Stimulated activated CD8-positive, alpha-beta memory T cell treated with anti-CD3 and anti-CD28 coated beads, Interleukin-15, amount 100 ng/mL, for 1 hour (primary cell): ENCODE data around the gene ZBTB6.

Source experiments
- DNase-seq: peaks from one replicate; pipeline ENCODE4 v3.0.0-alpha.2; 2020; ENCODE audit warnings: low read depth

Gene ZBTB6, protein sequence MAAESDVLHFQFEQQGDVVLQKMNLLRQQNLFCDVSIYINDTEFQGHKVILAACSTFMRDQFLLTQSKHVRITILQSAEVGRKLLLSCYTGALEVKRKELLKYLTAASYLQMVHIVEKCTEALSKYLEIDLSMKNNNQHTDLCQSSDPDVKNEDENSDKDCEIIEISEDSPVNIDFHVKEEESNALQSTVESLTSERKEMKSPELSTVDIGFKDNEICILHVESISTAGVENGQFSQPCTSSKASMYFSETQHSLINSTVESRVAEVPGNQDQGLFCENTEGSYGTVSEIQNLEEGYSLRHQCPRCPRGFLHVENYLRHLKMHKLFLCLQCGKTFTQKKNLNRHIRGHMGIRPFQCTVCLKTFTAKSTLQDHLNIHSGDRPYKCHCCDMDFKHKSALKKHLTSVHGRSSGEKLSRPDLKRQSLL

DNA sequence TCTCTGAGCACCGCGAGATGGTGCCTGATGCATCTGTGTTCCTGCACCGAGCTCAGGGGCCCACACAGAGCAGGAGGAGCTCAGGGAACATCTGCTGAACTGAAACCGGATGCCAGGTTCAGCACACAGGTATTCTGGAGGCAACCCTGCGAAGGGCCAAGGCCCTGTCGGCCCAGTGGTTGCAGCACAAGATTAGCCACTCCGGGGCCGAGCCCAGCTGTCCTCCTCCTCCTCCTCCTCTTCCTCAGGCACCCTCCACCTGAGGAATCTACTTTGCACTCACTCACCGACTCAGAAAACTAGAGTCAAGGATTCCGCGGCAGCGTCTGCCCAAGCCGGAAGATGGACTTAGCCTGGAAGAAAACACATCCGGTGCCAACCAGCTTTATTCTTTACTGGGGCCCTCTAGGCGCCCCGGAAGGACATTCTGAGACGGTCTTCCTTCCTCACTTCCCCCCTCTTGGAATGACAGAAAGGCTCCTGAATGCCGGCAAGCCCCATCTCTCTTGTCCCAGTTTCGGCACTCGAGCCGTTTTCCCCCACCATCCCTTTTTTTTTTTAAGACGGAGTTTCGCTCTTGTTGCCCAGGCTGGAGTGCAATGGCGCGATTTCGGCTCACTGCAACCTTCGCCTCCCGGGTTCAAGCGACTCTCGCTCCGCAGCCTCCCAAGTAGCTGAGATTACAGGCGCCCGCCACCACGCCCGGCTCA is at the start of gene ZBTB6:
Gene ZBTB6, minus strand, starts transcription at position 360 of the 710 bp plus-strand sequence. CDS start 1,251 bp downstream, outside the sequence.
- DNase-seq: peak; percentile 14

DNA sequence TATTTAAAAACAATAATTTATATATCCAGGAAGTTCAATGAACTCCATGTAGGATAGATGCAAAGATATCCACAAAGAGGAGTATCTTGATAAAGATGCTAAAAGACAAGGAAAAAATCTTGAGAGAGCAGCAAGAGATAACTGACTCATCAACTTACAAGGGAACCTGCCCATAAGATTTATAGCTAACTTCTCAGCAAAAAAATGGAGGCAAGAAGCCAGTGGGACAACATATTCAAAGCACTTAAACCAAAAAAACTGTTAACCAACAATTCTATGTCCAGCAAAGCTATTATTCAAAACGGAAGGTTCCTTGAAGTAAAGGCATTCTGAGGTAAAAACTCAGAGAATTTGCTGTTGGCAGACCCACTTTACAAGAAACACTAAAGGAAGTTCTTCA is 48.0 kb upstream of the ZBTB6 start:
- no peak for DNase-seq

DNA sequence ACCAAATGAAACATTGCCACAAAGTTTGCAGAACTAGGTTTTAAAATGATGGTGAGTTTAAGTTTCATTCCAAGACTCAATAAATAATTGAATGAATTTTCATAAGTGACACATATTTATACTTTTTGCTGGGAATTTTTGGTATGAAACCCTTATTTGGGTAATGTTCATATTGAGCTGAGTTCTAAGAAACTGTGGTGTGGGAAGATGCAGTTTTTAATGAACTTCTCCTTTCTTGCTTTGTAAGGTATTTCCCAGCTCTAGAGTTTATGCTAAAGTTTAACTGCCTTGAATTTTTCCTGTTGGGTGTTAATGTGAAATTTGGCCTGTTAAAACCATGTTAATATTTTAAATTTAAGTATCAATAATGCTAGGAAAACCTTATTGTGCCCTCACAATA is 42.8 kb upstream of the ZBTB6 start:
- DNase-seq: no peak

DNA sequence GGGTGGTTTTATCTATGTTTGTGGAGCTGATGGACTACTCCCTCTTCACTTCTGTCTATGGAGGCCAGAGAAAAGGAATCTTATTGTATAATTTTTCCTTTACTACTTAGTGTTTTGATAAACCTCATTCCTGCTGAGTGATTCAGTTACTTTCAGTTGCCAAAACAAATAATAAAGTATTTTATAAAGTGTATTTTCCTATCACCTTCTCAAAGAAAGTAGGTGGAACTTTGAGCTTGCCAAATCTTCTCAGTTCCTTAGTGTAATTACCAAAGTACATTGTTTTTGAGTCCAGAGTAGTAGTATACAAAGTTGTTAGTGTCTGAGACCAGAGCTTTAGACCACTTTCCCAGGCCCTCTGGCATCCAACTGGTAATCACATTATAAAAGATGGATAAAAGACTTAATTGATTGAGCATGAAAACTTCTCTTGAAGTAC is 41.1 kb upstream of the ZBTB6 start:
- no peak for DNase-seq

DNA sequence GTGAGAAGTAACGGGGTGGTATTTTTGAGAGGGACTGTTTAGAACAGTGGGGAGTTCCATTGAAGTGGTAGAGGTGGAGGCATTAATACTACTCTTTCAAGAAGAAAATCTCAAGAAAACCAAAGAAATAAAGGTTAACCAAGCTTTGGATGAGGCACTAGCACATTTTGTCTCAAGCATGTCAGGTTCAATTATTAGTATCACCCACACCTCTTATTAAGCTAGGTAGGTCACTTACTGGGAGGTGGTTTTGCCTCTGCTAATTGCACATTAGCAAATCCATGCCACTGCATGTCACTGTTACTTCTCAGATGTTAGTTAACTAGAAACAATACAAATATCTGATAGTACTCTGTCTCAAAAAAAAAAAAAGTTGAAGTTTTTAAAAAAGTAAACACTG is 37.9 kb upstream of the ZBTB6 start:
- no peak for DNase-seq

DNA sequence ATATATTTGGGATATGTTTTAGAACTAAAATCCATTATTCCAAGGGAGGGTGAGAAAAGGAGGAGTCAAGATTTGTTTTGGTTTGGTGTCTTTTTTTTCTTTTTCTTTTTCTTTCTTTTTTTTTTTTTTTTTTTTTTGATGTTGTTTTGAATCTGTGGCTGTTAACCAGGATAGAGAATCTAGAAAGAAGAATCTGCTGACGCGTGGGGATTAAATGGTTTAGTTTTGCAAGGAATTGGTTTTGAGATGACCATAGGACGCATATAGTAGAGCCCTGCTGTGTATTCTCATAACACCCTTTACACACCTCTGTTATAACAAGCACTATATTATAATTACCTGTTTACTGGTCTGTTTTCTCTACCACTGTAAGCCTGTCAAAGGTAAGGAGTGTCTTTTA is 37.1 kb upstream of the ZBTB6 start:
- no peak for DNase-seq

DNA sequence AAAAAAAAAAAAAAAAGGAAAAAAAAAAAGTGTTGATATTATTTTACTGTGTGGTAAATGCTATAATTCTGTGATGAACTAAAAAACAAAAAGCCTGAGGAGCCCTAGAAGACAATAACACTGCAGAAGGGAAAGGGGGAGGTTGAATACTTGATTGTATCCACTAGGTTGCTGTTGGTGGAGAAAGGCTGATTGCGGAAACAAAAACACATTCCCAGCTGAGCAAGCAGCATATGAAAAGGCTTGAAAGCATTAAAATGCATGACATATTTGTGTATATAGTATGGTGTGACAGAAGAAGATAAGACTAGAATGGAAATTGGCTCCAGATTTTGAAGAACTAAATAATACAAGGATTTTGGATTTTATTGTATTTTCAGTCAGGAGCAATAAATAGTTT is 36.6 kb upstream of the ZBTB6 start:
- DNase-seq: no peak

DNA sequence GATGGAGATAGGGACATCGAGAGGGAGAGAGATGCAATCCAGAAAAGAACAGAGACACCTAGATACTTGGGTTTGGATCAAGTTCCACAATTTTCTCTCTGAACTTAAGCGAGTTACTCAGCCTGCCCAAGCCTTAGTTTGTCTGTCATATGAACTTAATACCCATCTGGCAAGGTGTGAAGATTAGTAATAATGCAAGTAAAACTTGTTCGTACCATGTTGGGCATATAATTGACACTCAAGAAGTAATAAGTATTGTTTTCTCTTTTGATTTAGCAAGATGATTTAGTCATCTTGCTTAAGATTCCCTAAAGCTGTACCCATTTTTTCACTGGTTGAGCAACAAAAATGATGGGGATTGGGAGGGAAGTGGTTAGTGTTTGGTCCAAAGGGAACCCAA is 35.2 kb upstream of the ZBTB6 start:
- no peak for DNase-seq

DNA sequence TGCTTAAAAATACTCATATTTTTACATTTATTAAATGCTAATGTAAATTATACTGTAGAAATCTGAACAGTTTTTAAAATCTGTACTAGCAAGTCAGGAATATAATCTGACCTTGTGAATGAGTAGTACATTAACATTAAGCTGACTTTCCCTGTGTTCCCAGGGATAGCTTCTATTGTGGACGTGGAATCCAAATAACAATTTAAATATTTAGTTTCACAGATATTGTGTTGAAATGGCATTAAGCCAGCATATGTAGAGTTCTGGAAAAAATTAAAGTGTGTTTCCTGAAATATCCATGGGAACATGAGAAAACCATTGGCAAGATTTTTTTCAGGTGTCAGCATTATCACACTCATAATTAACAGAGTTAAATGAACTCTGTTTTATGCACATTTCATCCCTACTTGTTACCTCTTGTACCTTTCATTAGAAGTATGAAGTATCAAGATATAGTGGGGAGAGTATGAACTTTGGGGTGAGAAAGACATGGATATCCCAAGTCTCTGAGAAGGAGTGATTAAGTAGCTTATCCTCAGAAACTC is 33.4 kb upstream of the ZBTB6 start:
- no peak for DNase-seq

DNA sequence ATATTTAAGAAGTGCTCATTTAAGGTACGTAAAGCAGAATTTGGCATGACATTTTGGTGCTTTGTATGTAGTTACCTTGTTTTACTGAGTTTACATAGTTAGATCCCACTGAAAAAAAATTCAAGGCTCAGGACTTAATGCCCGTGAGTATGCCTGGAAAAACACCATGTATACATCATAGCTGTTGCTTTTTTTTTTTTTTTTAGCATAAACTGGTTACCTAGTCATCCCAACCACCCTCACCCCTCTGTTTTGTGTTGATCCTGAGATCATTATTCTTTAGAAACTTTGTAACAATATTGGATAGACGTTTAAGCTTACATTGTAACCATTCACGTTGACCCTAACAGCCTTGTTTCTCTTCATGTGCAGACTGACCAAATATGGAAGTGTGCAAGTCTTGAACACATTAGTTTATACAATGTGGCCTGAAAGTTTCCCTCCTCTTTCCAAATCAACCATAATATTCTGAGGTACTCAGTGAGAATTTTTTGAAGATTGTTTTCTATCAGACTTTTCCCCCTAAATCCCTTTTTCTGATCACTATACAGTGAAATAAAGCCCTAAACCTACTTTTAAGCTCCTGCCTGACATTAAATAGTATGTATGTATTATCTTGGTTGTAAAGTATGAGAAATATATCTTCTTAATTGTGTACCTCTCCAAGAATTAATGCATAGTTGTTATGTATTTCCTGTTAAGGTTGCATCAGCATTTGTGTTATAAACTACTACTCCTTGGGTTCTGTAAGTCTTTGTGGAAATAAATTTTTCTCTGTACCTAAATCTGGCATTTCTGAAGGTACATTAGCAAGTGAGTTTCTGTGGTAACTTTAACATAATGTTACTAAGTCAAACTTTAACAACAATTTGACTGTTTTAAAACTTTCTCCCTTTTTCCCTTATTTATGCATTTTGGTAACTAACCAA is 32.1 kb upstream of the ZBTB6 start:
- no peak for DNase-seq

DNA sequence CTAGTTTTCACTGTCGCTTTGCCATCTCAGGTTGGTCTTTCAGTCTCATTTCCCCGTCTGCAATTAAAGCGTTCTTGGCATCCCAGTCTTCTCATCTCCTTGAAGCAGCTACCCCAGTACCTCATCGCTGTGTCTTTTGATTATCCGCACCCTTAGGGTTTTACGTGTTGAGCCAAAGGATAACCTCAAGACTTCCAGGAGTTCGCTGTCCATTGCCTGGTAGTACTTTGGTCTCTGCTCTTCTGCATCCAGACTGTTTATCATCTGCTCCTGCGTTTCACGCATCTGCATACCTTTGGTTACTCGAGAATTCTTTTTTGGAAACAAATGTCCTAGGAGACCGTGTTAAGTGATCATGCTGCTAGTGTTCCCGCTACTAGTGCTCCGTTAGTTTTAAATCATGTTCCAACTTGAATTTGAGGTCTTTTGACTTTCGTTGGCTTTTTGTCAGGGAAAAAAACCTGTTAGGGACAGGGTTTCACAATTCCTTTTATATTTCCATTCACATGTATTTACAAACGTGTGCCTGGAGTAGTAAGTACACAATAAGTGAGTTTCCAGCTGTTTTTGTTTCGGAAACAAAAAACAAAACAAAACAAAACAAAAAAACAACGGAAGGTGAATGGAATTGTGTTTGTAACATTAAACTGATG is 28.6 kb upstream of the ZBTB6 start:
- DNase-seq: no peak

DNA sequence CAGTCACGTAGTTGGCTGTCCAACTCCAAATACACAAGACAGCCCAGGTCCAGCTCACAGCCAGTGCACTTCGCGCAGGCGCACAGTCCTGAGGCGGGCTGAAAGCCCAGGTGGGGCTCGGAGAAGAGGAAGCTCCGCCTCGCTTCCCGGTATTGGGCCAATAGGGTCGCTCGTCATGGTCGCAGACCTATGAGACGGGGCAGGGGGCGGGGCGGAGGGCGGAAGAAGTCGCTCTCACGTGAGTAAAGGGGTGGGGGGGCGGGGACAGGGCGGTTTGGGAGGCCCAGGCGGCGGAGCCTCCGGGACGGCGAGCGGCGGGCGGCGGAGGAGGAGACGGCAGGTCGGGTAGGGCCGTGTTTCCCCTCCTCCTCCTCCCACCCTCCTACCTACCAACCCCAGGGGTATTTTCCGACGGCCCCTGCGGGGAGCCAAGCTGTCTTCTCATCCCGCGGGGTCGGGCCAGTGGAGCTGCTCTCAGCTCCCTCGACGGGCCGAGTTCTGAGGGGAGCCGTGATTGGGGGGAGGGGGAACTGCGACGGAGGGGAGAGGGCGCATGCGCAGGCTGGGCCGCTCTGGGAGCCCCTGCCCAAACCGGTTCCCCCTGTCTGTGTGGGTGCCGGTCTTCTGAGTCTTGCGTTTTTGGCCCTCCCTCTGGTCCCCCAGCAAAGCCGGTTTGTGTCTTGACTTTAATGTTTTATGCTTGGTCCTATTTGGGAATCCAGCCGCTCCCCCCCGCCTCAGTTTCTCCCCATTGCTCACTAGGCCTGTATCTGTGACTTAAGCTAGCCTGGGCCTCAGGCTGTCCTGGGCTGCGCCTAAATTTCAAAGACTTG is 27.8 kb upstream of the ZBTB6 start, which contains the start of gene RABGAP1:
Gene RABGAP1, plus strand, starts transcription at position 272 of the 833 bp plus-strand sequence. CDS start 16,040 bp downstream, outside the sequence.
- peak; percentile 97 for DNase-seq

DNA sequence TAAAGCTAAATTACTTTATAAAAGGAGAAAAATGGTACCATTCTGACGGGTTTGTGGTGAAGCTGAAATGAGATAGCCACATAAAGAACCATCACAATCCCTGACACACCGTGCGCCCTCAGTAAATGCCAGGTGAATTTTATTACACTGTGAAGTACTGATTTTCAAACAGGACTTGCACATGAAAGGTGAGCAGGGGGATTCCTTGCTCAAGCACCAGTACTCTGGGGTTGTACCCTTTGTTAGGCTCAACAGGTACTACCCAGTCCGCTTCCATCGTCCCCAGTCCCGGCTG is 27.3 kb upstream of the ZBTB6 start:
- DNase-seq: no peak

DNA sequence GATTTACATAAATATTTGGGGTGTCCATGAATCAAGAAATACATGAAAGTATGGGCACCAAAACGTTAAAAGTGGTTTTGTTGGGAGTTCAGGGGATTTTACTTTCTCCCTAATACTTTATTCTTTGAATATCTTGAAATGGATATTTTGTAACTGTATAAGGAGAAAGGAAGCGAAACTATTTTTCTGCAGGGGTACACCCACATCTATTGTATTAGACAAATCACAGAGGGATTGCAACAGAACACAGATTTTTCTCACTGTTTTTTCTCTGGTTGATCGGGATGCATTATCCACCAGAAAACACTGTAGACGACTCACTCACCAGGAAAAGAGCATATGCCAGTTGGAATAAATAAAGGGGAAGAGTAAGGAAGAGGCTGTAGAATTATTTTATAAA is 26.5 kb upstream of the ZBTB6 start:
- DNase-seq: no peak

DNA sequence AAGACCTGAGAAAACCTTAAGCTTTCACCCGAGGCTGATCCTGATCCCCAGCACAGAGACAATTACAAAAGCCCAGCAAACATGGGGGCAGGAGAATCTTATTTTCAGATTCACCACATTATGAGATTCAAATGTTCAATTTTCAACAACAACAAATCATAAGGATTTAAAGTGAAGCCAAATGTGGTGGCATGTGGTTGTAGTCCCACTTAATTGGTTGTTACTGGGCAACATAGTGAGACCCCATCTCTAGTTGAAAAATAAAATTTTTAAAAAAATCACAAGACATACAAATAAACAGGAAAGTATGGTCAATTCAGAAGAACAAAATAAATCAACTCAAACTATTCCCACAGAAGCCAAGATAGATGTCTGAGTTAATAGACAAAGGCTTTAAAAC is 23.8 kb upstream of the ZBTB6 start:
- no peak for DNase-seq

DNA sequence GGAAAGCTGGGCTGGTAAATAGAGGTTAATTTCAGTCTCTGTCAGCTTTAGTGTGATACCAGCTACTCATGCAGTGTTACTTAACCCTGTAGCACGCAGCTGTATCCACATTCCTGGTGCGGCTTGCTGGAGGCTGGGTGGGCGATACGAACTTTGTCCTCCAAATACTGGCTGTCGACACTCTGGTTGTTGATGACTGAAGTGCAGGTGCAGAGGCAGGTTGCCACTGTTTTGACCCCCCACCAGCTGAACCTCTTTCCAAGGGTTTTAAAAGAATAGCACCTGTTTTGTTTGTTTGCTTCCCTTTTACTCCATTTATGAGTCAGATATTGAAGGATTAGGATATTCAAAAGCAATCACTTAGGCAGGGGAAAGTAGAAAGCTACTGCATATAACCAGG is 23.3 kb upstream of the ZBTB6 start:
- DNase-seq: no peak

DNA sequence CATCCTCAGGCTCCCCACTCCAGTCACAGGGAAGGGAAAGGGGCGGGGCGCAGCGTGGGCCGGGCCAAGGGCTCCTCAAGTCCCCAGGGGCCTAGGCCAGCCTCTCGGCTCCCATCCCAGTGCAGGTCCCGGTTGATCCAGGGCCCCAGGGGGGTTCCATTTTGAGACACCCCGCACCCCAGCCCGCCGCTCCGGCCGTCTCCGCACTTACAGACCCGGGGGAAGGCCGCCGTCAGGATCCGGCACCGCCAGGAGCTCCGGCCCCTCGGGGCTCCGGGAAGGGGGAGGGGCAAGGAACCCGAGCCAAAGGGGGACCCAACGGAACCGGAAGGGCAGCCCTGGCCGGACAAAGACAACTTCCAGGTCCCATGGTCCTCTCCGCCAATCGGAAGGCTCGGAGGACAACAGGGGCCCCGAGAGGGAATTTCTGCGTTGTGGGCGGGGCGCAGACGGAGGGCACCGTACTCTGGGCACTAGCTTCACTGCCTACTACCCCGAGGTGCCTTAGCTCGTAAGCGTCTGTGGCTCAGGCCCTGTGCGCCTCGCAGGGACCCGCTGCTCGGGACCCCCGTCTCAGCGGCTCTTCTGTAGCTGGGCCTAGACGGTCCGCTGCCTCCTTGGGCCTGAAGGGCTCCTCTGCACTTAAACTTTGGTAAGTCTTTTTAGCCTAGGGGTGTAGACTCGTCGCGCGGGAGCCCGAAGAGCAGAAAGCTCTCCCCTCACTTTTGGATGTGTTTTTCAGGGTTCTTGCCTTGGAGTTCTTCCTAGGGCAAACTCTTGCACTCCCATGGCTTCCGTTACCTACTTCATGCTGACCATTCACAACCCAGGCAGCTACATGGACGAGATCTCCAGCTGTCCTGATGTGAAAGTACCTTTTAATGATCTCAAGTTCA is 18.4 kb upstream of the ZBTB6 start, which contains the start of gene ZBTB26:
Gene ZBTB26, minus strand, starts transcription at position 287 of the 896 bp plus-strand sequence. CDS start 11,578 bp downstream, outside the sequence.
- DNase-seq: peak; percentile 69

DNA sequence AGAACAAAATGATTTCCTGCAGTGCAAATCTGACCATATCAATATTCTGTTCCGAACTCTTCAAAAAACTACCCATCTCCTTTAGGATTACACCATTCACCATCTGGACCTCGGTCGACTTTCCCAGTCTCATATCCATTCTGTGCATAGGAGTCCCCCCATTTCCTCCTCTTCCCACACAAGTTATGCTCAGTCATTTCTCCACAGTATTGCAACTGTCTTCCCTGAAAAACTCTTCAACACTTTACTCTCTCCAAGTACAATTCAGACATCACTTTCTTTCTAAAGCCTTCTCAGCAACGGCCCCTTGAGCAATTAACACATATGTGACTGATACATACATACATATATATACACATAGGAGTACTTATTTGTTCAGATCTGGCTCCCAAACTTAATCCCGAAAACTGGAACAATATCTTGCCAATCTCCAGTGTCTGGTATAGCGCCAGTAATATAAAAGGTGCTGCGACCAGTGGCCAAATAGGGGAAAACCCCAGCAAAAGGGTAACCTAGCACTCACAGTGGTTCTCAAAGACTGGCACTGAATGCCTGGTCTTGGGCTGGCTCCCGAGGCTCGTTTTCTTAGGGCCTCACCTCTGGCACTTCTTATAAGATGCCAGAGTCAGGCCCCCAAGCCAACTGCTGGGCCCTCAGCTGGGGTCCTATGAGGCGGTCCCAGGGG is 17.6 kb upstream of the ZBTB6 start:
- no peak for DNase-seq

DNA sequence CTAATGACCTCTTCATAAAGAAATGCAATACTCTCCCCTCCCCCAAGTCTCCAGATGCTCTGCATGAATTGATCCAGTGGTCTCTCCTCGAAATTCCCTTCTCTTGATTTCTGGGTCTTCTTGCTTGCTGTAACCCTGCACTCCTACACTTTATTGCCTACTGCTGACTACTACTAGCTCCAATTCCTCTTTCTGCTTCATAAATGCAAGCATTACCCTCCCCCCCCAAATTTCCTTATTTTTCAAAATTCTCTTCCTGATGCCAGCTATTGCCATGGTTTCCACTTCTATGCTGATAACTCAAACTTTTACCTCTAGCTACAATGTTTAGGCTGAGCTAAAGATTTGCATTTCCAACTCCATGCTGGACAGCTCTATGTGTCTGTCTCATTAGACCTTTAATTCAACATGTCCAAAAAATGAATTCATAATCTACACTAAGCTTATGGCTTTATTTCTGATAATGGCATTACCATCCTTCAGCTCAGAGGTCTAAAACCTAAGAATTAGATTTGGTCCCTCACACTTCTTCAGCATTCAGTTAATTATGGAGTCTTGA is 16.8 kb upstream of the ZBTB6 start:
- no peak for DNase-seq
